GM12878 (cell line): Measurements from ENCODE around the gene AAGAB. TPM values are rescaled to one million over a fixed set of nuclear protein-coding genes. Genes with fewer than 3 reads are reported as not detected.

ENCODE experiments used
- CEBPB ChIP-seq, 2 experiments: fragments of 150-350 bp in 1 of 2; IDR thresholded peaks; 2 replicates each; pipeline ENCODE4 v1.6.1; 2012 to 2014; ENCODE audit warnings: low read depth in 2 of 2, low read length in 2 of 2, borderline replicate concordance in 1 of 2, inconsistent platforms in 1 of 2
- MEF2A ChIP-seq: IDR thresholded peaks from 2 replicates; pipeline ENCODE4 v1.6.1; 2011; ENCODE audit warnings: low read depth, mild to moderate bottlenecking, low read length, moderate library complexity; ENCODE audit not compliant: insufficient read depth
- MYB ChIP-seq: fragments of 150-350 bp; IDR thresholded peaks from 2 replicates; pipeline ENCODE4 v1.6.1; 2014; ENCODE audit warnings: mild to moderate bottlenecking, low read depth, low read length, borderline replicate concordance
- NFYB ChIP-seq: IDR thresholded peaks from 2 replicates; pipeline ENCODE4 v1.6.1; 2011; ENCODE audit warnings: low read depth, mild to moderate bottlenecking, low read length, improper control_type of control experiment, moderate library complexity; ENCODE audit not compliant: insufficient read depth
- RFX5 ChIP-seq: IDR thresholded peaks from 2 replicates; pipeline ENCODE4 v1.6.1; 2011; ENCODE audit warnings: low read depth, low read length, improper control_type of control experiment
- SUZ12 ChIP-seq: fragments of 200-600 bp; sonication (generic); IDR thresholded peaks from one replicate; pipeline ENCODE4 v1.6.1; 2018; ENCODE audit warnings: antibody characterized with exemption, mild to moderate bottlenecking; ENCODE audit not compliant: unreplicated experiment
- TAF1 ChIP-seq: IDR thresholded peaks from 2 replicates; pipeline ENCODE4 v1.6.1; 2011; ENCODE audit warnings: mild to moderate bottlenecking, low read depth, low read length, borderline replicate concordance
- USF1 ChIP-seq: IDR thresholded peaks from 2 replicates; pipeline ENCODE4 v1.6.1; 2011; ENCODE audit warnings: borderline replicate concordance, low read depth, mild to moderate bottlenecking, moderate library complexity, mixed read lengths, low read length; ENCODE audit not compliant: insufficient read depth; ENCODE audit errors: extremely low read length
- polyA plus RNA-seq, 11 experiments: library from polyadenylated mRNA; depleted of rRNA in 4 of 11; unstranded in 6 of 11; stranded (reverse) in 5 of 11; fragments of >200 nt; fragmentation: Nextera tagmentation in 4 of 11; fragmentation: Illumina TruSeq in 1 of 11; extraction: Ambion mirVana in 4 of 11; extraction: Trizol in 1 of 11; gene quantifications; 1 replicate in 1 of 11; 2 replicates in 10 of 11; pipeline versions ENCODE4 v1.2.1 to v1.2.3, GENCODE V29; 2011 to 2016; ENCODE audit warnings: inconsistent platforms in 2 of 11, missing spikeins in 2 of 11, low read depth in 1 of 11
- total RNA-seq, 4 experiments: library from RNA; depleted of rRNA in 3 of 4; stranded (reverse); fragments of >200 nt in 3 of 4; fragmentation: Illumina TruSeq in 1 of 4; extraction: Trizol in 1 of 4; gene quantifications; 2 replicates each; pipeline versions ENCODE4 v1.2.1 to v1.2.3, GENCODE V29; 2013 to 2021
- TF ChIP-seq, protein P1 (sequence below): fragments of 450-650 bp; IDR thresholded peaks from 2 replicates; pipeline ENCODE4 v1.6.1; 2016; ENCODE audit warnings: mild to moderate bottlenecking, moderate library complexity, borderline replicate concordance
- TF ChIP-seq, protein P2 (sequence below): IDR thresholded peaks from 2 replicates; pipeline ENCODE4 v1.6.1; 2011; ENCODE audit warnings: low read depth, mild to moderate bottlenecking, low read length, moderate library complexity, borderline replicate concordance; ENCODE audit errors: extremely low read depth
- TF ChIP-seq, protein P3 (sequence below): fragments of 450-650 bp; IDR thresholded peaks from 2 replicates; pipeline ENCODE4 v1.6.1; 2014; ENCODE audit warnings: mild to moderate bottlenecking

Gene AAGAB
- total and polyA plus RNA-seq, 10 of the 15 experiments (the other 5 are each of a cell fraction or from before 2014, with no cell fraction given), result 11.4 to 62.3 (median 38.0) TPM

GRCh38 chr15:67254238-67255175 lies at the start of gene AAGAB, which contains the start of gene IQCH (continued):
- TF ChIP-seq RFX5, result peak; percentile 94
- TF ChIP-seq MEF2A, result no peak
- TF ChIP-seq, protein P1, sequence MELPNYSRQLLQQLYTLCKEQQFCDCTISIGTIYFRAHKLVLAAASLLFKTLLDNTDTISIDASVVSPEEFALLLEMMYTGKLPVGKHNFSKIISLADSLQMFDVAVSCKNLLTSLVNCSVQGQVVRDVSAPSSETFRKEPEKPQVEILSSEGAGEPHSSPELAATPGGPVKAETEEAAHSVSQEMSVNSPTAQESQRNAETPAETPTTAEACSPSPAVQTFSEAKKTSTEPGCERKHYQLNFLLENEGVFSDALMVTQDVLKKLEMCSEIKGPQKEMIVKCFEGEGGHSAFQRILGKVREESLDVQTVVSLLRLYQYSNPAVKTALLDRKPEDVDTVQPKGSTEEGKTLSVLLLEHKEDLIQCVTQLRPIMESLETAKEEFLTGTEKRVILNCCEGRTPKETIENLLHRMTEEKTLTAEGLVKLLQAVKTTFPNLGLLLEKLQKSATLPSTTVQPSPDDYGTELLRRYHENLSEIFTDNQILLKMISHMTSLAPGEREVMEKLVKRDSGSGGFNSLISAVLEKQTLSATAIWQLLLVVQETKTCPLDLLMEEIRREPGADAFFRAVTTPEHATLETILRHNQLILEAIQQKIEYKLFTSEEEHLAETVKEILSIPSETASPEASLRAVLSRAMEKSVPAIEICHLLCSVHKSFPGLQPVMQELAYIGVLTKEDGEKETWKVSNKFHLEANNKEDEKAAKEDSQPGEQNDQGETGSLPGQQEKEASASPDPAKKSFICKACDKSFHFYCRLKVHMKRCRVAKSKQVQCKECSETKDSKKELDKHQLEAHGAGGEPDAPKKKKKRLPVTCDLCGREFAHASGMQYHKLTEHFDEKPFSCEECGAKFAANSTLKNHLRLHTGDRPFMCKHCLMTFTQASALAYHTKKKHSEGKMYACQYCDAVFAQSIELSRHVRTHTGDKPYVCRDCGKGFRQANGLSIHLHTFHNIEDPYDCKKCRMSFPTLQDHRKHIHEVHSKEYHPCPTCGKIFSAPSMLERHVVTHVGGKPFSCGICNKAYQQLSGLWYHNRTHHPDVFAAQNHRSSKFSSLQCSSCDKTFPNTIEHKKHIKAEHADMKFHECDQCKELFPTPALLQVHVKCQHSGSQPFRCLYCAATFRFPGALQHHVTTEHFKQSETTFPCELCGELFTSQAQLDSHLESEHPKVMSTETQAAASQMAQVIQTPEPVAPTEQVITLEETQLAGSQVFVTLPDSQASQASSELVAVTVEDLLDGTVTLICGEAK, result peak; percentile 85
- peak; percentile 91 for TF ChIP-seq TAF1
- no peak for TF ChIP-seq CEBPB (IDR thresholded peaks at IDR 0.05; ENCODE audit: borderline replicate concordance in 1 of 2, low read depth in 2 of 2, low read length in 2 of 2)
- TF ChIP-seq MYB, result 0 out of 2 replicates have a peak, but pooled peaks have one; percentile 38
- TF ChIP-seq, protein P2, sequence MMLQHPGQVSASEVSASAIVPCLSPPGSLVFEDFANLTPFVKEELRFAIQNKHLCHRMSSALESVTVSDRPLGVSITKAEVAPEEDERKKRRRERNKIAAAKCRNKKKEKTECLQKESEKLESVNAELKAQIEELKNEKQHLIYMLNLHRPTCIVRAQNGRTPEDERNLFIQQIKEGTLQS, result no peak
- TF ChIP-seq USF1, result no peak
- TF ChIP-seq, protein P3, sequence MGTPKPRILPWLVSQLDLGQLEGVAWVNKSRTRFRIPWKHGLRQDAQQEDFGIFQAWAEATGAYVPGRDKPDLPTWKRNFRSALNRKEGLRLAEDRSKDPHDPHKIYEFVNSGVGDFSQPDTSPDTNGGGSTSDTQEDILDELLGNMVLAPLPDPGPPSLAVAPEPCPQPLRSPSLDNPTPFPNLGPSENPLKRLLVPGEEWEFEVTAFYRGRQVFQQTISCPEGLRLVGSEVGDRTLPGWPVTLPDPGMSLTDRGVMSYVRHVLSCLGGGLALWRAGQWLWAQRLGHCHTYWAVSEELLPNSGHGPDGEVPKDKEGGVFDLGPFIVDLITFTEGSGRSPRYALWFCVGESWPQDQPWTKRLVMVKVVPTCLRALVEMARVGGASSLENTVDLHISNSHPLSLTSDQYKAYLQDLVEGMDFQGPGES, result peak; percentile 61; the same call in 1 of the 2 replicates
- peak; percentile 52; the same call in 1 of the 2 replicates for TF ChIP-seq NFYB
- no peak for TF ChIP-seq SUZ12
